ENCODE data around the gene NUDCD3.

GRCh38 chr7:44473295-44473694, 17.2 kb downstream of the NUDCD3 start:
- TF ChIP-seq POLR2A (IDR thresholded peaks at IDR 0.05) (no peak), POLR2AphosphoS5 (IDR thresholded peaks at IDR 0.05) (no peak)
- TF ChIP-seq, protein P1, sequence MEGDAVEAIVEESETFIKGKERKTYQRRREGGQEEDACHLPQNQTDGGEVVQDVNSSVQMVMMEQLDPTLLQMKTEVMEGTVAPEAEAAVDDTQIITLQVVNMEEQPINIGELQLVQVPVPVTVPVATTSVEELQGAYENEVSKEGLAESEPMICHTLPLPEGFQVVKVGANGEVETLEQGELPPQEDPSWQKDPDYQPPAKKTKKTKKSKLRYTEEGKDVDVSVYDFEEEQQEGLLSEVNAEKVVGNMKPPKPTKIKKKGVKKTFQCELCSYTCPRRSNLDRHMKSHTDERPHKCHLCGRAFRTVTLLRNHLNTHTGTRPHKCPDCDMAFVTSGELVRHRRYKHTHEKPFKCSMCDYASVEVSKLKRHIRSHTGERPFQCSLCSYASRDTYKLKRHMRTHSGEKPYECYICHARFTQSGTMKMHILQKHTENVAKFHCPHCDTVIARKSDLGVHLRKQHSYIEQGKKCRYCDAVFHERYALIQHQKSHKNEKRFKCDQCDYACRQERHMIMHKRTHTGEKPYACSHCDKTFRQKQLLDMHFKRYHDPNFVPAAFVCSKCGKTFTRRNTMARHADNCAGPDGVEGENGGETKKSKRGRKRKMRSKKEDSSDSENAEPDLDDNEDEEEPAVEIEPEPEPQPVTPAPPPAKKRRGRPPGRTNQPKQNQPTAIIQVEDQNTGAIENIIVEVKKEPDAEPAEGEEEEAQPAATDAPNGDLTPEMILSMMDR (IDR thresholded peaks at IDR 0.05), result no peak

Data from suprapubic skin (tissue), 4 donors.